ENCODE data around the gene GUCY1B1. TPM values are rescaled to one million over a fixed set of nuclear protein-coding genes. Genes with fewer than 3 reads are reported as not detected.

GUCY1B1 gene
- total RNA-seq, 2 experiments from 2014 or later = not detected

DNA sequence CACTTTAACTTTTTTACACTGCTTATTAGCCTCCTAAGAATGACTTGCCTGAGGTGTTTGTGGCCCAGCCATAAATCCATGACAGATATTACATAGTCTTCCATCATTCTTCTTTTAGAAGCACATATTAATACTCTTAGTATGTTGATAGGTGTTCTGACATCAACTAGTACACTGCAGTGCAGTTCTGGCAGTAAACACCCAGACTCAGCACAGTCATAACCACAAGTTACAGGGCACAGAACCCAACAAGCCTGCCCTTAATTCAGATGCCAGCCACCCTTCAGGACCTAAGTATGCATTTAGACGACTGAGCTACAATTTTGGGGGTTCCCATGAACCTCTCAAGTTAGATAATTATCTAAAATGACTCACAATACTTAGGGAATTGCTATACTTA lies 36.5 kb upstream of the GUCY1B1 start:
- Histone ChIP-seq H3K4me1 (ENCODE audit: insufficient read depth, low read length, poor library complexity, severe bottlenecking) (no peaks in the 10 kb centered on the region), H3K36me3 (ENCODE audit: insufficient read depth, low read length) (no peaks in the 10 kb centered on the region), H3K9me3 (ENCODE audit: low read length) (no peaks in the 10 kb centered on the region), H3K4me3 (ENCODE audit: low read depth, low read length, poor library complexity, severe bottlenecking) (no peak overlapping the region), H3K9me2 (ENCODE audit: insufficient read depth, low read length) (no peaks in the 10 kb centered on the region), H3K79me2 (ENCODE audit: insufficient read depth, low read depth, low read length) (no peaks in the 10 kb centered on the region), H2AFZ (ENCODE audit: low read length) (no peak overlapping the region), H4K20me1 (ENCODE audit: insufficient read depth, low read length) (no peaks in the 10 kb centered on the region), H3K4me2 (ENCODE audit: low read length) (no peak overlapping the region), H3K27ac (ENCODE audit: low read depth, low read length, poor library complexity, severe bottlenecking) (no peak overlapping the region)
- ChIA-PET POLR2A (interaction anchor here (1.6 kb wide), 1 partner anchor 9 kb away, joined by 3 read pairs; no protein-coding TSS in a partner anchor), CTCF (ENCODE audit: unreplicated experiment) (no interaction called here)
- no peak for DNase-seq (ENCODE audit: low spot score)
- intact Hi-C loops (cut with micrococcal nuclease; ENCODE audit: unreplicated experiment) = no loop called here
- no peak for TF ChIP-seq EZH2phosphoT487 (IDR thresholded peaks at IDR 0.05; ENCODE audit: borderline replicate concordance, low read depth, low read length)
- TF ChIP-seq, protein P1, sequence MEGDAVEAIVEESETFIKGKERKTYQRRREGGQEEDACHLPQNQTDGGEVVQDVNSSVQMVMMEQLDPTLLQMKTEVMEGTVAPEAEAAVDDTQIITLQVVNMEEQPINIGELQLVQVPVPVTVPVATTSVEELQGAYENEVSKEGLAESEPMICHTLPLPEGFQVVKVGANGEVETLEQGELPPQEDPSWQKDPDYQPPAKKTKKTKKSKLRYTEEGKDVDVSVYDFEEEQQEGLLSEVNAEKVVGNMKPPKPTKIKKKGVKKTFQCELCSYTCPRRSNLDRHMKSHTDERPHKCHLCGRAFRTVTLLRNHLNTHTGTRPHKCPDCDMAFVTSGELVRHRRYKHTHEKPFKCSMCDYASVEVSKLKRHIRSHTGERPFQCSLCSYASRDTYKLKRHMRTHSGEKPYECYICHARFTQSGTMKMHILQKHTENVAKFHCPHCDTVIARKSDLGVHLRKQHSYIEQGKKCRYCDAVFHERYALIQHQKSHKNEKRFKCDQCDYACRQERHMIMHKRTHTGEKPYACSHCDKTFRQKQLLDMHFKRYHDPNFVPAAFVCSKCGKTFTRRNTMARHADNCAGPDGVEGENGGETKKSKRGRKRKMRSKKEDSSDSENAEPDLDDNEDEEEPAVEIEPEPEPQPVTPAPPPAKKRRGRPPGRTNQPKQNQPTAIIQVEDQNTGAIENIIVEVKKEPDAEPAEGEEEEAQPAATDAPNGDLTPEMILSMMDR (conservative IDR thresholded peaks at IDR 0.05; ENCODE audit: low read length) = no peak
- no TSS peak for BruUV-seq (replicated peaks)

DNA sequence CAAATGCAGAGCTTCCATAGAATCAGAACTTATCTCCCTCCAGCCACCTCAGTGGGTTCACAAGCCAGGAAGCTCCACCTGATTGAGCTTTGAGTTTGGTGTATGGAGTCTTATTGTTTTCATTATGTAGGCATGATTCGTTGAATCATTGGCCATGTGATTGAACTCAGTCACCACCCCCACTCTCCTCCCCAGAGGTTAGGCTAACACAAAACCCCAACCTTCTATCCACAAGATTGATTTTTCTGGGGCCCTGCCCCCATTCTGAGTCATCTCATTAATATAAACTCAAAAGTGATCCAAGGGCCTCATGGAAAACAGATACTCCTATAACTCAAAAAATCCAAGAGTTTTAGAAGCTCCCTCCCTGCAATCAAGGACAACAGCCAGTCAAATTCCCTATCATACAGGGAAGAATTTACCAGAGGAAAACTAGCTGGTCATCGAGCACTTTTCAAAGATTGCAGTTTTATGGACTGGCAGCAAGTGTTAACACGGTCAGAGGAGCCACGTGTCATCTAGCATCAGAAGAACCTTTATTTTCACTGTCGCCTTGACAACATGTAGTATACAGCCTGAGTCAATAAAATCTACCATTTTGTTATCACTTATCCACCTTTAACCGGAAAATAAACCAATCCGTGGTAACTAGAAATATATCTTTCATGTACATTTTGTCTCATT lies 35.9 kb upstream of the GUCY1B1 start:
- Histone ChIP-seq H4K20me1 (ENCODE audit: insufficient read depth, low read length) (no peaks in the 10 kb centered on the region), H3K27ac (ENCODE audit: low read depth, low read length, poor library complexity, severe bottlenecking) (no peak overlapping the region), H3K79me2 (ENCODE audit: insufficient read depth, low read depth, low read length) (no peaks in the 10 kb centered on the region), H3K36me3 (ENCODE audit: insufficient read depth, low read length) (no peaks in the 10 kb centered on the region), H3K9me3 (ENCODE audit: low read length) (no peaks in the 10 kb centered on the region), H3K9me2 (ENCODE audit: insufficient read depth, low read length) (no peaks in the 10 kb centered on the region), H2AFZ (ENCODE audit: low read length) (no peak overlapping the region), H3K4me1 (ENCODE audit: insufficient read depth, low read length, poor library complexity, severe bottlenecking) (no peaks in the 10 kb centered on the region), H3K4me2 (ENCODE audit: low read length) (no peak overlapping the region), H3K4me3 (ENCODE audit: low read depth, low read length, poor library complexity, severe bottlenecking) (no peak overlapping the region)
- ChIA-PET POLR2A (interaction anchor here (1.6 kb wide), 1 partner anchor 9 kb away, joined by 3 read pairs; no protein-coding TSS in a partner anchor), CTCF (ENCODE audit: unreplicated experiment) (no interaction called here)
- TF ChIP-seq EZH2phosphoT487 (IDR thresholded peaks at IDR 0.05; ENCODE audit: borderline replicate concordance, low read depth, low read length) = no peak
- TF ChIP-seq, protein P1 (conservative IDR thresholded peaks at IDR 0.05; ENCODE audit: low read length) = no peak
- no peak for DNase-seq (ENCODE audit: low spot score)
- no TSS peak for BruUV-seq (replicated peaks)
- intact Hi-C loops (cut with micrococcal nuclease; ENCODE audit: unreplicated experiment) = no loop called here

DNA sequence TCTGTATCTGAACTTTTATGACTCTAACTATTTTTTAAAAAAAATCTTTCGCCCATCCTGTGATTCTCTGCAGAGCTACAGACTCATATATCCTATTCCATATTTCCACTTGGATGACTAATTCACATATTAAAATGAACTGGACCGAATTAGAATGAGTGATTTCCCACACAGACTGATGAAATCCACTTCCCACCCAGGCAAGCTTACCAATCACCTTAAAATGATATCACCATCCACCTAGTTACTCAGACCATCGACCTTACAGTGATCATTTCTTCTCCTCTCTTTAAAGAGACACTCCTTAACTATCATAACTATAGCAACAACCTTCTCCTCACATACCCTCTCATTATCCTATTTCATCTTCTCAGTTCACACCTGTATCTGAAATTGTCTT lies 34.1 kb upstream of the GUCY1B1 start:
- no peak for TF ChIP-seq EZH2phosphoT487 (IDR thresholded peaks at IDR 0.05; ENCODE audit: borderline replicate concordance, low read depth, low read length)
- TF ChIP-seq, protein P1 (conservative IDR thresholded peaks at IDR 0.05; ENCODE audit: low read length) = no peak
- Histone ChIP-seq H3K79me2 (ENCODE audit: insufficient read depth, low read depth, low read length) (no peaks in the 10 kb centered on the region), H3K9me3 (ENCODE audit: low read length) (no peaks in the 10 kb centered on the region), H3K36me3 (ENCODE audit: insufficient read depth, low read length) (no peaks in the 10 kb centered on the region), H3K9me2 (ENCODE audit: insufficient read depth, low read length) (no peaks in the 10 kb centered on the region), H2AFZ (ENCODE audit: low read length) (no peak overlapping the region), H3K4me2 (ENCODE audit: low read length) (no peak overlapping the region), H3K4me3 (ENCODE audit: low read depth, low read length, poor library complexity, severe bottlenecking) (no peak overlapping the region), H3K27ac (ENCODE audit: low read depth, low read length, poor library complexity, severe bottlenecking) (no peak overlapping the region), H4K20me1 (ENCODE audit: insufficient read depth, low read length) (no peaks in the 10 kb centered on the region), H3K4me1 (ENCODE audit: insufficient read depth, low read length, poor library complexity, severe bottlenecking) (no peaks in the 10 kb centered on the region)
- intact Hi-C loops (cut with micrococcal nuclease; ENCODE audit: unreplicated experiment) = no loop called here
- DNase-seq (ENCODE audit: low spot score) = no peak
- CTCF ChIA-PET (ENCODE audit: unreplicated experiment) = no interaction called here
- BruUV-seq (replicated peaks) = no TSS peak
- POLR2A ChIA-PET = no interaction called here

Data from OCI-LY7 (cell line).